C4-2B (cell line): Measurements from ENCODE around the gene TMEM145.

ENCODE experiments used
- CTCF ChIP-seq: fragments of 450-650 bp; conservative IDR thresholded peaks from 2 replicates; pipeline ENCODE4 v1.5.1; 2017; ENCODE audit warnings: mild to moderate bottlenecking
- ZFX ChIP-seq: fragments of 450-650 bp; IDR thresholded peaks from 2 replicates; pipeline ENCODE4 v1.6.1; 2017

- no peak for TF ChIP-seq CTCF
- TF ChIP-seq ZFX, result no peak
Observed at GRCh38 chr19:42276821-42277220, 36.3 kb upstream of the TMEM145 start.
